Stimulated activated CD8-positive, alpha-beta memory T cell treated with anti-CD3 and anti-CD28 coated beads, Interleukin-4, amount 100 ng/mL, for 24 hours (primary cell): ENCODE results near the gene CACNA2D4.
"Not testable (repeated sequence)": the region's sequence is repeated elsewhere in the genome, so short reads cannot be mapped to it uniquely, and the experiment has no call there.

Source experiments
- DNase-seq: peaks from one replicate; pipeline ENCODE4 v3.0.0-alpha.2; 2020; ENCODE audit warnings: low read depth

The CACNA2D4 gene

DNA sequence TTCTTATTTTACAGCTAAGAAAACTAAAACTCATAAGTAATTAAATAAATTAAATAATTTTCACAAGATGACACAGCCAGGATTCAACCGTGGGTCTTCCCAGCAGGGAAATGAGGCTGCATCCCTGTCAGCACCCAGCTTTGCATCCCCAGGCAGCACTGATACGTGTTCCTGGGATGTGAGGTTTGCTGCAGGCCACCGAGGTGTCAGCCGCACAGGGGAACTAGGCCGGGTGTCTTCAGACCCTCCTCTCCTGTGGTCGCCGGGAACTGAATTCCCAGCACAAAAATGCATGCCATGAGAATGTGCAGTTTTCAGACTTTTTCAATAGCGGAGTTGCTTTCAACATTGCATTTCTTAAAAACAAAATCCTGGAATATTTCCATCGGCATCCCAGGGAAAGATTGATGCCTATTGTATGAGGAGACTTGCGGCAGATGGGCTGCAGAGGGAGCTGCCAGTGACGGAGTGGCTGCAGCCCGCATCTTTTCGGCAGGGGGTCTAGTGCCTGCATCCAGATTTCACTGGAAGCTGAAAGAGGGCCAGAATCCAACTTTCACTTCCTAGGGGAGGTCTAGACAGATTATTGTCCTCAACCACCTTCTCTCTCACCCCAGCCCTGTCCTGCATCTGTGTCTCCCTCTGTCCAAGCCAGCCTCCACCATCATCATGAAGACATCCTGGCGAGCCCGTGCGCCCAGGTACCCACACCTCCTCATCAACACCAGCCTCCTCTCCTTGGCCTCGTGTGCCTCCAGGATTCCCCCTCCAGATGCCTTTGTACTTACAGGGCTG, 85.5 kb downstream of the CACNA2D4 start:
- DNase-seq = no peak

DNA sequence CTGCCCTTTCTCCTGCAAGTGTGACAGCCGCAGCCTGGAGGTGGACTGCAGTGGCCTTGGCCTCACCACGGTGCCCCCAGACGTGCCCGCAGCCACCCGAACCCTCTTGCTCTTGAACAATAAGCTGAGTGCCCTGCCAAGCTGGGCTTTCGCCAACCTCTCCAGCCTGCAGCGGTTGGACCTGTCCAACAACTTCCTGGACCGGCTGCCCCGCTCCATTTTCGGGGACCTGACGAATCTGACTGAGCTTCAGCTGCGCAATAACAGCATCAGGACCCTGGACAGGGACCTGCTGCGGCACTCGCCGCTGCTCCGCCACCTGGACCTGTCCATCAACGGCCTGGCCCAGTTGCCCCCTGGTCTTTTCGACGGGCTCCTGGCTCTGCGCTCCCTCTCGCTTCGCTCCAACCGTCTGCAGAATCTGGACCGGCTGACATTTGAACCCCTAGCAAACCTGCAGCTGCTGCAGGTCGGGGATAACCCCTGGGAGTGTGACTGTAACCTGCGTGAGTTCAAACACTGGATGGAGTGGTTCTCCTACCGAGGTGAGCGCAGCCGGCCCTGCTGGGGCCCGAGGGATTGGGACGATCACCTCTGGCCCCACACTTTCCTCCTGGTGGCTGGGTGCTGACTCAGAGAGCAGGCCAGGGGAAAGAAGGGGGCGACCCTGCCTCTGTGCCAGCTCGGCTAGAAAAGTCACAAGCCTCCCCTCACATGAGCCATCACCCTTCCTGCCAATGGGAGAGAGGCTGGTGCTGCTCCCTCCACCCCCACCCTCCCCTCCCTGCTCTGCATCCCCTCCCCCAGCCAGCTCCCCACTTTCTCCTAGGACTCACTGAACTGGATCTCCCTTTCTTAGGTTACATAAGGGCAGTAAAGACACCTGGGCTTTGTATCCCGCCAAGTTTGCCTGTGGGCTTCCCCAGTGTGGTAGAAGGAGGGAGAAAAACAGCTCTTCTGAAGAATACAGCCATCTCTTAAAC, 87.2 kb downstream of the CACNA2D4 start:
- no peak for DNase-seq

DNA sequence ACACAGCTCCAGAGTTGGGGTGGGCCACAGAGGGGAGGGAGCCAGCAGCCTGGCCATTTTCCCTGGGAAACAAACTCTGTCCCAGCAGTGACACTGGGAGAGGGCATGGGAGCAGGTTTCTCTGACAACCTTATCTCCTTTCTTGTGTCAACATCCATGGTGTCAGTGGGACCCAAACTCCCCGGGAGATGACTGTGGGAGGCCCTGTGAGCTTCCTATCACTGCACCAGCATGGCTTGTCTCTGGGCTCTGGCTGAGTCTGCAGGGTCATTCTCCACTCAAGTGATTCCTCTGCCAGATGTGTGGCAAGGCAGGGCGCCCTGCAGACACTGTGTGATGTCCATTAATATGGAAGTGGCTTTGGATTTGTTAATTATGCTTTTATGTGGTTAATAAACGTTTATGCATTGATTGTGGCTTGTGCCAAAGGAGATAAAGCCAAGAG, 88.0 kb downstream of the CACNA2D4 start:
- DNase-seq = no peak

DNA sequence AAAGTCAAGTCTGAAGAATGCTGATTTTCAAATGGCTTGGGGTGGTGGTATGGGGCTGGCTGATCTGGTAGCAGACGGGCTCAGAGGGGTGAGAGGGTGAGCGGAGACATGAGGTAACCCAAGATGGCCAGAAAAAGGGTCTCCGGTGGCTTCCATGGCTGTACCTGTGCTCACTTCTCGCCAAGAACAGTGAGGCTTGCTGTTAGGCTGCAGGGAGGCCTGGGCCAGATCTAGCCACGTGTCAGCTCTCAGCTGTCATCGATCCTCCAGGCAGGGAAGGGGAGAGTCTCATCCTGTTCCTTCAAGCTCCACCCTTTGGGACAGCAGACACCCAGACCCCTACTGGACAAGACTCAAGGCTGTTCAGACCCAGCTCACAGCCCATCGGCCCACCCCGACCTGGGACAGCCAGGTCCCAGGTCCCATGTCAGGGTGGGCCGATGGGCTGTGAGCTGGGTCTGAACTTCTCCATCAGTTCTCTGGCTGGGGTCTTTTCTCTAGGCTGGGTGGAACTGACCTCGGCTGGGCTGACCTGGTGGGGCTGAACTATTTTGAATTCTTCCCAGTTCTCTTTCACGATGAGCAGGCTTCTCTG, 89.0 kb downstream of the CACNA2D4 start:
- DNase-seq = no peak

DNA sequence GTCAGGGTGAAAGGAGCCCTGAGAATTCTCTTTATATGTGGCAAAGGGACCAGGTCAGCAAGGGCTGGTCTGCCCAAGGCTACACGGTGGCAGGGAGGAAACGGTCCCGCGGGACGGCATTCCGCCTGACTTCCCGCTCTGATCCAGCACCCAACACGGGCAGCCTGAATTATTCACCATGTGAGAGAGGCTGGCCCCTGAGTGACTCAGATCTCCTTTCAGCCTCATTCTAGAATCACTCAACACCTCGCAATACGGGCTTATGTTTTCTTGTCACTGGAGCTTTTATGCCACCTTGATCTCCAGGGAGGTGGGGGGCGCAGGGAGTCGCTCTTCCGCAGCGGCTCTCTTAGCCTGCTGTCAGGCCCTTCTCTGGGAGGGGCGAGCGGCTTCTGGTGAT, 89.6 kb downstream of the CACNA2D4 start:
- no peak for DNase-seq

DNA sequence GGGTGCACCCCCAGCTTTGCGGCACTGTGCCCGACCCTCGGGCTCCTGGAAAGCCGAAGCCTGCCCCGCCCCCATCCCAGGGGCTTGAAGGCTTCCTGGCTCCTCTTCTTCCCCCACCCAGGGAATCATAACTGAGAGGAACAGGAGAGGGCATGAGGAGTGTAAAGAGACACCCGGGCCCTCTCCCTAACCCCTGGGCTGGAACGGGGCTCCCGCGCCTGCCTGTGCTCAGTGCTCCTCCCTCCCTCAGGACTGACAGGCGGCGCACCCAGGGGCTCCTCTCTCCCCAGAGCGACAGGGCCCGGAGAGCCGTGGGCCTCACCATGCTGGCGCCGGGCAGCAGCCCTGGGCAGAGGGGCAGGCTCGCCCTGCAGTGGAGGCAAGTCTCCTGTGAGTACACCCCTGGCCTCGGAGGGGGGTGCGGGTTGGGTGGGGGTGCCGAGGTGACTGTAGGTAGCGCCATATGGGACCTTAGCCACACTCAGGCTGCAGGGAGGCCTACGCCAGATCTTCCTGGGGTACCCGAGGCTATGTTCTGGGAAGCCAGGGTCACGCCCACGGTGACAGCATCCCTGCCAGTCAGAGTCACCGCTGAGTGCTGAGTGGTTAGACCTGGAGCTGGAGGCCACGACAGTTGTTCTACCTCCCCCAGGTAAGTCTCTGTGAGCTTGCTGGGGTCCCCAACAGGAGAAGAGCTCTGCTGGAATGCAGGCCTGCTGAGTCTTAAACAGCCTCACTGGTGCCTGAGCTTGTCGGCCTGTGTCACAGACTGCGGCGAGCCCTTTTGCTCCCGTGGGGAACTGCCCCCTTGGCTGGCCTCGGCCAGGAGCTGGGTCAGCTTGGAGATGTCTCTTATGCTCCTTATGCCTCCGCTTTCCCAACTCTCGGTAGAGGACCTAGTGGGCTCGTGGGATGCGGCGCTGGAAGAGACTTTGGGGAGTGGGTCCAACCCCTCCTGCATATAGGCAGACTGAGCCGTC, 90.3 kb downstream of the CACNA2D4 start:
- no peak for DNase-seq

DNA sequence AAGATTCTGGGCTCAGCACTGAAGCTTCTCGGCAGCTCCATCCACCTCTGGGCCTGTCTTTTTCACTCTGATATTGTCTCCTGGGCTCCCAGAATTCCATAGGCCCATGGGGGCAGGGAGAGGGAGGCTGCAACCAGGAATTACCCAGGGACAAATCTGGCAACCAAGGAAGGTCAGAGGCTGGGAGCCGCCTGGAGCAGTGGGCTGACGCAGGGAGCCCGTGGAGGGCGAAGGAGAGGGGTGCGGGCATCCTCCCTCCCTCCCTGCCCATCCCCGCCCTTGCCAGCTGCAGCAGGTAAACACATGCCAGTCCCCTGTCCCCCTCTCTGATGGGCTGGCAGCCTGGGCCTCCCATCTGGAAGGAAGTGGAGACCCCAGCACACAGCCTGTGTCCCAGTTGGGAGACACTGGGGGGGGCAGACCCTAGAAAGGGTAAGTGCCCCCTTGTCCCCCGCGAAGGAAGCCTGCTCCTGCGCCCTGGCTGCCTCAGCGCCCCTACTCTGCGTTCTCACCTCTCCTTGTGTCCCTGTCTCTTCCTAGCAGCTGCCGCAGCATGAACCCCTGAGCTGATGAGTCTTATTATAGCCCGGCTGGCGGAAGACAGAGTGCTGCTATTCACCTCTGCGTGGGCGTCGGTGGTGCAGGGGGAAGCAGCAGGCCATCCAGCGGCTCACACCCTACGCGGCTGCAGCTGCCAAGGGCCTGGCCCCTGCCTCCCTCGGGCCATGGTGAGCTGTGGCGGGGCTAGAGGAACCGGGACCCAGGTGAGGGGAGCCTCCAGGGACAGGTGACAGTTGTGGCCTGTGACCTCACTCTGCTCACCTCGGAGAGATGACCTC, 91.4 kb downstream of the CACNA2D4 start:
- DNase-seq = no peak

DNA sequence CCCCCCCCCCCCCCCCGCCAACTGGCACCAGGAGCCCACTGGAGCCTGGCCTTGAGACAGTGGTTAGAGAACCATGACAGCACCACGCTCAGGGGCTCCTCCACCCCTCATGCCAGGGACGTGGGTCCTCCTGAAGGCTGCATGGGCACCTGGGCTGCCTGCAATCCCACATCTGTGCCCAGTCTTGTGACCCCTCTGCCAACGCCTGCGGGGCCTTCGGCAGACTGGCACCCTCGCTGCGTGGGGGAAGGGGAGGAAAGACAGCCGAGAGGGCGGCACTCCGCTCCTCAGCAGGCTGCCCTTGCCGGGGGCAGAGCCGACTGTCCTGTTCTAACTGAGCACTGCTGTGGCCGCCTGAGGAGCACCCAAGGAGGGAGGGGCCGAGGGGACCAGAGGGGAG, 92.1 kb downstream of the CACNA2D4 start:
- DNase-seq = no peak

DNA sequence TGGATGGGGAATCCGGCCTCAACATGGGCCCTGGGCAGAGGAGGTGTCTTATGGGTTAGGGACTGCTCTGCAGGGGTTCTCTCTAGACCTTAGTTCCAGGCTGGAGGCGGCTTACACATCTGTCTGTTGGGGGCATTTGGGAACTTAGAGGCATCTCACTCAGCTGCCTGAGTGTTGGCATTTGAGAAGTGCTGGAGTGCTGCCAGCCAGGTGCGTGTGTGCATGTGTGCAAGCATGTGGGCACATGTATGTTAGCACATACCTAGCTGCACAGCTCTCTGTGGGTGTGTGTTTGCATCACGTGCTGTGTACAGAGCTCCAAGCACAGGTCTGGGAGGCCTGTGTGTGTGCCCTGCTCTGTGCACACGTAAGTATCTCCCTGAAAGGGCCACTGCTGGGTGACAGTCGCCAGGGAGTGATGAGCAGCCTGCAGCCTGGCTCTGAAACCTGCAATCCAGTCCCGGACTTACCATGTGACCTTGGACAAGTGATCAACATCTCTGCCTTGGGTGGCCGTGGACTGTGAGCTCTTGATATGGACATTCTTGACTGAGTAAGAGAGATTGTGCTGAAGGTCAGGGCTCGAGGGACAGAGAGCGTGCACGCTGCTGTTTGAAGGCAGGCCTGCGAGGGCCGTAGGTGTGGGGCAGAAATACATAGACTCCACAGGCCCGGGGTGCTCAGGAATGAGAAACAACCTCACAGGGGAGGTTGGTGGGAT, 92.9 kb downstream of the CACNA2D4 start:
- DNase-seq = no peak

DNA sequence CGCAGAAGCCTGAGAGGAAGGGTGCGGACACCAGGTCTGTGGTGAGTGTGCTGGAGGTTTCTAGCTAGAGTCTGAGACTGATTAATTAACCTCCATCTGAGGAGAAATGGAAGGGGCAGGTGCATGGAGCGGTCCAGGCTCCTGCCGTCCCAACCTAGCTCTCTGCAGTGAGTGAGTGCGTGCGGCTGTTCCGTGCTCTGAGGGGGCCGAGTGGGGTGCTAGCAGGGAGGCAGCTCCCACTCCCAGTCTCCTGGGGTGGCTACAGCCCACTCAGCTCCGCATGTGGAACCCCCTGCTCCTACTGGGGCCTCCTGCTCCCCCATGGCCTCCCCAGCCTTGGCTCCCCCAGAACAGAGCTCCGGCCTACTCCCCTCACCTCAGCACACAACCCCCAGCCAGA, 95.2 kb downstream of the CACNA2D4 start:
- no peak for DNase-seq

DNA sequence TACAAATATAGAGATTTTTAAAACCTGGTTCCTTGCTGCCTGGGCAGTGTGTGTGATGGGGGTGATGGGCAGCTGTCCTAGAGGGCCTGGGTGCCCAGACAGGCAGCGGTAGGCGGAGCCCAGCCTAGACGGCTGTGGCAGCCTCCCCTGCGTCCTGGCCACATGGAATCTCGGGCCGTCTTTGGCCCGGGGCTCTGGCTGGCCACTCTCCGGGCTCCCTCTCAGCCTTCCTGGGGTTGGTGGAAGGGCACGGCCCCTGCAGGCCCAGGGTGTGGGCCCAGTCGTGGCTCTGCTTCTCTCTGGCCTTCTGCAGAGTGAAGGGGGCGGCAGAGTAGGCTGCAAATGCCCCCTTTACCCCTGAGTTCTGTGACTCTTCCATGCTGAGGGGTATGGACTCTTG, 95.8 kb downstream of the CACNA2D4 start:
- no peak for DNase-seq

DNA sequence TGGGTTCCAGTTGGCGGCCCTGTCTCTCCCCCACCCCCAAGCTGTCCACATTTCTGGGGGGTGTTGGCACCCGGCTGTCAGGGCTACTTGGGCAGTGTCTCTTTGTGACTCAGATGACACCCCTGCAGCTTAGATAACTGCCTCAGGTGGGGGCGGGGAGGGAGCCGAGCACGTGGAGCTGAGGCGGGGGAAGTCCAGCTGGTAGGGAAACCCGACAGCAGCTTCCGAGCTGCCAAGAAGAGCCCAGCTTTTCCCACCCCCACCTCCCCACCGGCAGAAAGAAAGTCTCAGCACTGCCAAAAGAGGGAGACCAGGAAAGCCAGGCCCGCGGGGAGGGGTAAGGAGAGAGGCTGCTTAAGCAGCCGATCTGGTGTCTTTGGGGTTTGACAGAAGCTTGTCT, 96.6 kb downstream of the CACNA2D4 start:
- no peak for DNase-seq

DNA sequence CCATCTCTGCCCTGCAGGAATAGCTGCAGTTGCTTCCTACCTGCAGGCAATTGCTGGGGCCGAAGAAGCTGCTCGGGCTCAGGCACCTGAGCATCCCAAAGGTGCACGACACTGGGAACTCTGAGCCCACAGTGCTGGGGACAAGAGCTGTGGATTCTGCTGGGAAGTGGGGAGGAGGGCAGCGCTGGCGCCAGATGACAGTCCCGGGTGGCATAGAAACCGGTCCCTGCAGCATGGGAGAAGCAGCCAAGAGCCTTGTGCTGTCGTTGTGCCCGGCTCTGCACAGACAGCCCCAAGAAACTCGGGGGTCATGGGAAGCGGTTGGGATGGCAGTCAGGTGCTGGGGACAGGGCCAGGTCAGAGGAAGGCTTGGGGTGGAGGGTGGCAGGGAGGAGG, 97.6 kb downstream of the CACNA2D4 start:
- DNase-seq = no peak

DNA sequence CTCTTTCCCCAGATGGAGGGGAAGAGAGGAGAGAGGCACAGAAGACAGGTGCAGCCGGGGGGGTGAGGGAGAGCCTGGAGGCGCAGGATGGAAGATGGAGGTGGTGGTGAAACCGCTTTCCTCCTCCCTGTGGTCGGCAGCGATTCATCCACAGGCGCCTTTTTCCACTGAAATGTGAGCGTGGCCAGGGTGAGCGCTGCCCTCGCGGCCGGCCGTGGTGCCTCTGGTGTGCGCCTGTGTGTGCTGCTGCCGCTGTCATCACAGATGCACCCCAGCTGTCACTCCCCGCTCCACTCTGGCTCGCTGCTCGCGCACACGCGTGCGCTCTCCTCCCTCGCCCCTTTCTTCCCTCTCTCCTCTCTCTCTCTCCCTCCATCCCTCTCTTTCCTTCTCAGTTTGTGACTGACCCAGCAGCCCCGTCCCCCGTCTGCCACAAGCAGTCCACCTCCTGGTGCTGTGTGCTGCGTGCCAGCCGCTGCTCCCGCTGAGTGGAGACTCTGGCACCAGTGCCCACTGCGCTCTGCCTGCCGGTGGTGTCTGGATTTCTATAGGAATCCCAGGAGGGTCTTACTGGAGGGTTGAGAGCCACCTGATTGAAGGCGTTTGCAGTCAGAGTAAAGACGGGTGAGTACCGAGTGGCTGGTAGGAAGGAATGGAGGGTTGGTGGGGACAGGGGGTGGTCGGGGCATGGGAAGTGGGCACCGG, 98.1 kb downstream of the CACNA2D4 start, which contains the start of gene LRTM2:
LRTM2 (plus strand) TSS at position 375 of the 705 bp plus-strand sequence. CDS start 7,584 bp downstream, outside the sequence.
- no peak for DNase-seq

DNA sequence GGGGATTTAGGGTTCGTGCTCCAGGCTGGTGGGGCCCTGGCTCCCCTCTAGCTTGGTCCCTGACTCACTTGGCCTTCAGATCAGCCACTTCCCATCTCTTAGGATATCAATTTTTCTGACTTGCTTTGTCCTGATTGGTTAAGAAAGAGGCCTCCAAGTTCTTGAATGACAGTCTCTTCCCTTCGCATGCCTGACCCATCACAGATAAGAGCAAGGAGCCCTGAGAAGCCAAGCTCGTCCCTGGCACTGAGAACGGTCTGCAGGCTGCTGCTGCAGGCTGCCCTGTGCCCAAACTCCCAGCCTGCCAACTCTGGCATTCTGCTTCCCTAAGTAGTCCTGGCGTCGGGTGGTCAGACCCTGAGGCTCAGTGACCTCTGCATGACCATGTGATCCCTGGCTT, 98.9 kb downstream of the CACNA2D4 start:
- DNase-seq = no peak

DNA sequence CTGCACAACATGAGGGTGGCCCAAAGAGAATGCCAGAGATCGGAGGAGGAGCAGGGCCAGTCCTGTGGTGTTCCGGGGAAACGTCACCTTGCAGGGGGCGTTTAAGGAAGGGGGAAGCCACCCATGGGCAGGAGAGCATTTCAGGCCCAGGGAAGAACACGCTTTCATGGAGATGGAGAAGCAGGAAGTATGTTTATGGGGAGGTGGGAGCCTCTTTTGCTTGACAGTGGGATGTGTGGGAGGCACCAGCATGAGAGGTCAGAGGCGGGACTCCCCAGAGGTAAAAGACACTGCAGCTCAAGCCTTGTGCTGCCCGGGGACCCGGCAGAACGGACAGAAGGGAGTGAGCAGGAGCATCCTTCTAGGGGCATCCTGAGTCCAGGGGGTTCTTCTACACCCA, 99.4 kb downstream of the CACNA2D4 start:
- DNase-seq = no peak

DNA sequence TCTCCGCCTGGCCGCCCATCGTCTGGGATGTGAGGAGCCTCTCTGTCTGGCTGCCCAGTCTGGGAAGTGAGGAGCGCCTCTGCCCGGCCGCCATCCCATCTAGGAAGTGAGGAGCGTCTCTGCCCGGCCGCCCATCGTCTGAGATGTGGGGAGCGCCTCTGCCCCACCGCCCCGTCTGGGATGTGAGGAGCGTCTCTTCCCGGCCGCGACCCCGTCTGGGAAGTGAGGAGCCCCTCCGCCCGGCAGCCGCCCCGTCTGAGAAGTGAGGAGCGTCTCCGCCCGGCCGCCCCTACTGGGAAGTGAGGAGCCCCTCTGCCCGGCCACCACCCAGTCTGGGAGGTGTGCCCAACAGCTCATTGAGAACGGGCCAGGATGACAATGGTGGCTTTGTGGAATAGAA, 100.5 kb downstream of the CACNA2D4 start:
- DNase-seq = not testable (repeated sequence)

DNA sequence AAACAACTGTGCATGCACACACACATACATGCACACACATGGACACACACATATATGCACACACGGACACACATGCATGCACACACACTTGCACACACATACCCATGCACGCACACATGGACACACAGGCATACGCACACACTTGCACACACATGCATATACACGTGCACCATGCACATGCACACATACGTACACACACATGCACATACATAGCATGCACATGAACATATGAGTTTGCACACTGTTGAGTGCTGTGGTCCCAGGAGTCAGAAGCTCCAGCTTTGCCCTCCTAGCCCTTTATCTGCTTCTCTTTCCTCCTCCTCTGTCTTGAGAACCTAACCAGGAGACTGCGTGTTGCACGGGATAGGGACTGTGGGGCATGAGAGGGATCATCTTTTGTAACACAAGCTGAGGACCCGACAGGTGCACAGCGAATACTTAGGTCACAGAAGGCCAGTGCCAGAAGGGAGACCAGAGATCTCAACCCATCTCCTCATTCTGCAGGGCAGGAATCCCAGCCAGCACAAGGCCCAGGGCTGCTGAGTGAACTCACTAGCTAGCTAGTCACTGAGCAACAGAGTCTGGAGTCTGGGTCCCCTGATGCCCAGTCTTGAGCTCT, 101.6 kb downstream of the CACNA2D4 start:
- no peak for DNase-seq
